HG03045 (cell line): ENCODE results near the gene MYO10.
A peak's percentile ranks its signal among the peaks of the same experiment; 100 is the strongest.

ENCODE experiments used
- ATAC-seq: cut with Tn5 transposase; IDR thresholded peaks from one replicate; pipeline ENCODE4 v1.9.1; 2021; ENCODE audit warnings: mild to moderate bottlenecking, moderate library complexity; ENCODE audit not compliant: unreplicated experiment

MYO10 gene

DNA sequence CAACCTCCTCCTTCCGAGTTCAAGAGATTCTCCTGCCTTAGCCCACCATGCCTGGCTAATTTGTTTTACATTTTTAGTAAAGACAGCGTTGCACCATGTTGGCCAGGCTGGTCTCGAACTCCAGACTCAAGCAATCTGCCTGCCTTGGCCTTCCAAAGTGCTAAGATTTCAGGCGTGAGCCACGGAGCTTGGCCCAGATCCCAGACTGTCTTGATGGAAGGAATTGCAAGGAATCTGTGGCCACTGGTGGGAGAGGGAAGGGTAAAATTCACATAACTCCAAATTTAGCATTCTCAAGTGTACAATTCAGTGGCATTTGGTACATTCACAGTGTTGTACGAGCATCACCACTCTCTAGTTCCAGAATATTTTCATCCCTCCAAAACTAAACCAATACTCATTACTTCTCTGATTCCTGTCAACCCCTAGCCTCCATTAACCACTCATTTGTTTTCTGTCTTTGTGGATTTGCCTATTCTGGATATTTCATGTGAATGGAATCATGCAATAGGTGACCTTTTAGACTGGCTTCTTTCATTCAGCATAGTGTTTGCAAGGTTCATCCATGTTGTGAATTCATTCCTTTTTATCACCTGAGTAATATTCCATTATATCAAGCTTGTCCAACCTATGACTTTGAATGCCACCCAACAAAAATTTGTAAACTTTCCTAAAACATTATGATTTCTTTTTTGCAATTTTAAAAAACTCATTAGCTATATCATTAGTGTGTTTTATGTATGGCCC lies 8.9 kb upstream of the MYO10 start:
- no peak for ATAC-seq

DNA sequence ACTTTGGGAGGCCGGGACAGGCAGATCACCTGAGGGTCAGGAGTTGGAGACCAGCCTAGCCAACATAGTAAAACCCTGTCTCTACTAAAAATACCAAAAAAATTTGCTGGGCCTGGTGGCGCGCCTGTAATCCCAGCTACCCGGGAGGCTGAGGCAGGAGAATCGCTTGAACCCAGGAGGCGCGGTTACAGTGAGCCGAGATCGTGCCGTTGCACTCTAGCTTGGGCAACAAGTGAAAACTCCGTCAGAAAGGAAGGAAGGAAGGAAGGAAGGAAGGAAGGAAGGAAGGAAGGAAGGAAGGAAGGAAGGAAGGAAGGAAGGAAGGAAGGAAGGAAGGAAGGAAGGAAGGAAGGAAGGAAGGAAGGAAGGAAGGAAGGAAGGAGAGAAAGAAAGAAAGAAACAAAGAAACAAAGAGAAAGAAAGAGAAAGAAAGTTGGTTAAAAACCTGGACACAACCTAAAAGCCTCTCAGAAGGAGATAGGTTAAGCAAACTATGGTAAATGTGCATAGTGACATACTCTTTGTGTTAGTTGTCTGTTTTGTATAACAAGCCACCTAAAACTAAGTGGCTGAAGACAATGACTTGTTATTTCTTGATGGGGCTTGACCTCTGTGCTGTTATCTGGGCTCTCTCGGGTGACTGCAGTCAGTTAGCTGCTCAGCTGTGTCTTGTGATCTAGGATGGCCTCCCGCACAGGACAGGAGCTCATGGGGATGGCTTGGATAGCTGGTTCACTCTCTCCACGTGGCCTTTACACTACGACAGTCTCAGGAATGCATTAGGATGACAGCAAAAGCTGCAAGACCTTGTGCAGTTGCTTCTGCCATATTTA lies 8.0 kb upstream of the MYO10 start:
- ATAC-seq: no peak

DNA sequence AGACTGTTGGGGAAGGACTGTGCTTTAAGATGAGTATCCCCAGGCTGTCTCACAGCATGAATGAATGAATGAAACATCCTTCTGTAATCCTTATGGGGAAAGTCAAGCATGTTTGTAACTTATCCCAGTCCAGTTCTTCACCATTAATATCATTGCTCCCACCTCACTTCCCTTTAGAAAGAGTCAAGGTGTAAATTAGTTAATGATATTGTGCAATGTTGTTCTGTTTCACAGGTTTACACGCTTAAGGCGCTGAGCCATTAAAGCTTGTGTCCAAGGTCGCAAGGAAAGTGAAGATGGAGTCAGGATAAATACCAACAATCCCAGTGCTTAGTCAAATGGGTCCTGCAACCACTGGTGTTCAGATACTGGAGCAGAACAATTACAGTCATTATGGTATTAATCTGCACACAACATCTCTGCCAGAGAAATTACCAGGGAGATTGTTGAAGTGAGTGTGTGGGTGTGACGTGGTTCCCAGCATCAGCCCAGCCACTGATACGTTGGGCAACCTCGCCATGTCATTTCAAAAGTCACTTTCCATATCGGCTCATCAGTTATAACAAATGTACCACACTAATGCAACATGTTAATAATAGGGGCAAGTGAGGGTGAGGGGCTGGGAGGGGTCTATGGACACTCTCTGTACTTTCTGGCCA lies 1.5 kb upstream of the MYO10 start:
- ATAC-seq: no peak

DNA sequence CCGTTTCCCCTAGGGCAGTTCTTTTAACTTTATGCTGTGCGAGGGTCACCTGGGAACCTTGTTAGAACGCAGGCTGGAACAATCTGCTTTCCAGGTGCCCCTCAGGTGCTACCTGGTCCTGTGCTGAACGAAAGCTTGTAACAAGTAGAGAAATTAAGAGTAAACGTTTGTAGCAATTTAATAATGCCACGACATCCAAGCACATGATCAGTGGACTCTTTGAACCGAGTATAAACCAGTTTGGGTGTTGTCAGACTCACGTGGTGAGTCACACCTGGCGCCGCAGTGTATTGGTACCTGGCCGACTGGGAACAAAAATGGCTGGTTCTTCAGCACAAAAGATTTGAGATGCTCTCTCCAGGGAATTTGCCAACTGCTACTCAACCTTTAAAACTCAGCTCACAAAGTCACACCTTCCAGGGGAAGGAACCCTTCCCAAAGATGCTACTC lies 926 bp upstream of the MYO10 start:
- no peak for ATAC-seq

DNA sequence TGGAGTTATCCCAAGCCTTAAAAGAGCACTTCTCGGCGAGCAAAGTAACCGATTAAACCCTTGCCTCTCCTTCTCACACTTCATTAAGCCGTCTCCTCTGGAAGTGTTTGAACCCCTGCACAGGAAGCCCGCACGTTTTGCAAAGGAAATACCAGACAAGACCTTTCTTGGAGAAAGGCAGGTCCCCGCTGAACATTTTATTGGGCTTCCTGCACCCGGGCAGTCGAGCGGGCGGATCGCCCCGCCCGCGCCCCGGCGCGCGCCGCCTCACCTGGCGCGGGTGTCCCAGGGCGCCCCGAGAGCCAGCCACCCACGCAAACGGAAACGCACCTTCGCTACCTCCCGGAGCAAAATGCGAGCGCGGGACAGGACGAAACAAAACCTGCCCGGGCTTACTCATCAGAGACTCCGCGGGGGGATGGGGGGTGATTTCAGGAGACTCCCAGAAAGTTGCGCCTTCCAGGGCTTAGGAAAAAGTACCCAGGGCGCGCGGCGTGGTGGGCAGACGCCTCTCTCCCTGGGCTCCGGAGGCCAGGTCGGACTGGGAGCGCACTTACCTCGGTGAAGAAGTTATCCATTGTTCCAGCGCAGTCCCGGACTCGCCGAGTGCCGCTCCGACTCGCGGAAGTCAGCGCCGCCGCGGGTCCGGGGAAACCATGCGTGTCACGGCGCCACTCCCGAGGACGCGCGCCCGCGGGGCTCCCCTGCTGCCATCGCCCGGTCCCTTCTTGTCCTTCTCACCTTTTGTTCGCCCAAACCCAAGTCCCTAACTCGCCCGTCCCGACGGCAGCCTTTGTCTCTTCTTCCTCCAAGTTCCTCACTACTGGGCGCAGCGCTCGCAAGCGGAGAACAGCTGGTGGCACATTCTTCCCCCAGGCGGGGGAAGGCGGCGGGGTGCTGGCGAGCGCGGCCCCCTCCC lies 598 bp downstream of the MYO10 start:
- peak; percentile 48 for ATAC-seq

DNA sequence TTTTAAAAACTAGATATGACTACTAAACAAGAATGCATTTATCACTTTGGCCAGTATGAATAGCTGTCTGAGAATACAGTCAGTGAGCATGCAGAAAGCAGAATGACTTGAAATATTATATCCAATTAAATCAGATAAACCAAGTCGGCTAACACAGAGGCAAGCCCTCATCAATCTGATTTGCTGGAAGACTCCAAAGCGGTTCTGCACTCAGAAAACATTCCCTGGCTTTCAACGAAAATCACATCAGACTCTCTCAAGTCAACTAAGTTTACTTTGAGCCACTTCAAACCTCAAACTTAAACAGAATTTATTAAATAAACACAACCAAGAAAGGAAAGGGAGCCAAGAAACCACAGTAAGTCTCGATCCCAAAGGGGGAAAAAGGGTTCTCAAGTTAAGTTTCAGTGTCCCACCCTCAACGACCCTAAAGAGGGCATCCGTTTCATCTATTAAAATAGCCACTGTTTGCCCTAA lies 1.4 kb downstream of the MYO10 start:
- ATAC-seq: no peak

DNA sequence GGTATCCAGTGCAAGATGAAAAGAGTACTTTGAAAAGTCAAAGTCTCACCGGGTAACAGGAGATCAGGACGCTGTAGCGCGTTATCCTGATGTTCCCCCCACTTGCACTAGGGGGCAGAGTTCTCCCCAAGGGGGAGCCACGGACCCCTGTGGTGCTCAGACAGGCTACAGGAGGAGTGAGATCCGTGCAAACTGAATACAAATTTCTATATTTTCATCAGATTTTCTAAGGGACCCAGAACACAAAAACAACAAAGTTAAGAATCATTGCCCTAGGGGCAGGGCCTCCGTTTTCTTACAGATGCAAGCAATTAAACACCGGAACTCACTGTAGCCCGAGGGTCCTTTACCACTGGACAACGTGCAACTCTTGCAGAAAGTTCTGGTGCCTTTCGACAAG lies 2.0 kb downstream of the MYO10 start:
- ATAC-seq: no peak

DNA sequence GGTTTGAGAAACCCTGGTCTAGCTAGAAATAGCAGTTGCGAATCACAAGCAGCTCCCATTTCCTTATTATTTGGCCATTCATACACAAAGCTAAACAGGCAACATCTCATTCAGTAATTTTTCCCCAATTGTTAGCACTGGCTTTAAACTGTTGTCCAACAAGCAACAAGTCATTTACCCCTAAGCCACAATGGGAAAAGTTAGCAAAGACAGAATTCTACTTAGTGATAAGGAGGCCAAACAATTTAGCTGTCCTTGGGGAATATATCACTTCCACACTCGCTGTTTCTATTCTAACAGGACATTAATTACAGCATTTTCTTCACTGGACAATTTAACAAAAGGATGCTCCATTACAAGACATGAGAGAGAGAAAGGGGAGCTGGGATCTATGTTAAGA lies 2.8 kb downstream of the MYO10 start:
- no peak for ATAC-seq

DNA sequence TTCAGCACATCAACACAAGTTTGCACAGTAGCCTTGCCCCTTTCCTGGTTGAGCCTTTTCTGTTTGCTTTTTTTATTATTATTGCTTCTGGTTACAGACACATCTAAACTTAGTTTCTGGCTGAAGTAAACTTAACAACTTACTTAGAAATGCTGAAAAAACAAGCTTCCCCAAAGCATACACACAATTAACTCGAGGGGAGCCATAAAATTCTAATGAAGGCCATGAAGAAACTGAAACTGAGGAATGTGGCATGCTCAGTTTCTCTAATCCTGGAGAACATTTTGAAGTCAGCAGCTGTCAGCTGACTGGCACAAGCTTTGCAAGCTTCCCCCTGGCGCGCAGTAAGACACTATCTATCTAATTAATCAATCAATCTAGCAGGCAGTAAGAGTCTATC lies 3.7 kb downstream of the MYO10 start:
- no peak for ATAC-seq

DNA sequence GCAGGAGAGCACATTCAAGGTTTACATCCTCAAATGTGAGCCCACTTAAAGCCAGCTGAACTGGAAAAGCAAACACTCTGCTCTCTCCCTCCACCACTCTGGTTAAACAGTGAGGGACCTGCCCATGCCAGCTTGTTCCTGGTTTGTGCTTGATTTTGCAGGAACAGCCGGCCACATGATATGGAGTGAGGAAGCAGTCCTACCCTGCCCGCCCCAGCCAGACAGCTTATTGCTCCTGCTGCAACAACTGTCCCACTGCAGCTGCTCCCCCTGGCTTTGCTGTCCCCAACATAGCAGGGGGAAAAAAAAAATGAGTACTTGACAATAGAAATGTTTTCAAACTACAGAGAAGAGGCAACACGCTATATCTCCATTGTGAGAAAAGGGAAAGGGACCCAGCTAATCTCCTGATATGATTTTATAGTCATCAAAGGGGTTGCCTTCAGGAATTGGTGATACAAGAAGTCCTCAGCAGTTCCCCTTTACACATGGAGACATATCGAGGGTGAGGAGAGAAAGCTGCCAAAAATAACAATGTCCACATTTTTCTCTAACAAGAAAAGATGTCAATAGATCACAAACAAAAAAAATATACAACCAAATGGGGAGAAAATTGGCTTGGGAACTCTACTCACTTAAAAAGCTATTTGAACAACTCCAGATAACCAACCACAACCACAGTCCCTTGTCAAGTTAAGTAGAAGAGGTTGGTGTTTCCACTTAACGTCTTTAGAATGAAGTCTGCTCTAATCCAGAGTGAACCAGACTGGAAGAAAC lies 4.6 kb downstream of the MYO10 start:
- no peak for ATAC-seq

DNA sequence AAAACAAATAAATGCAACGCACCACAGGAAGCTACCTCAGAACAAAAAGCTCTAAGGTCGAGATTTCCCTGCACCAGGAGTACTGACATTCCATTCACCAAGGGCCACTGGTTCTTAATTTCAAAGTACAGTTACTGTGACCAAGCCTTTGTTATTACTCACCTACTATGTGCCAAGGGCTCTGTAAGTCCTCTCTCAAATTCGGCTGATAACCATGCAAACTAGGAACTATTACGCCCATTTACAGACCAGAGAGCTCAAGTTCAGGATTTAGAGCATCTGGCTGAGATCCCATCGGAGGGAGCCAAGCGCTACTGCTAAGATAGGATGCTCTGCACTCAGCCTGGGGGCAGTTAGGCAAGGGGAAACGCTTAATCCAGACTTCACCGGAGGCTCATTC lies 5.6 kb downstream of the MYO10 start:
- ATAC-seq: no peak

DNA sequence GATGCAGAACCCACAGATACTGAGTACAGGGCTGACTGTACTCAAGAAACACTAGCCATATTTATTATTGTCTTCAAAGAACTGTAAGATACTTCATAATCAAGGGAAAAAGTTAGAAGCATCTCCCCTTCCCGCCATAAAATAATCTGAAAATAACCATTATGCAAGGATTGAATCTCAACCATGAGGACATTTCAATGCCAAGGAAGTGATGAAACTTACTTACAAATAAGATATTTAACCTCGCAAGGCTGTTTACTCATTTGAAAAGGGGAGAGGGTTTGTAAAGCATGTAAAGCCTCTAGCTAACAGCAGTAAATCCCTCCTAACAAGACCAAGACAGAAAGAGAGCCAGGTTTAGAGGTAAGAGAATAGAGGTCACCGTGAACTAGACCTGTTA lies 6.3 kb downstream of the MYO10 start:
- no peak for ATAC-seq

DNA sequence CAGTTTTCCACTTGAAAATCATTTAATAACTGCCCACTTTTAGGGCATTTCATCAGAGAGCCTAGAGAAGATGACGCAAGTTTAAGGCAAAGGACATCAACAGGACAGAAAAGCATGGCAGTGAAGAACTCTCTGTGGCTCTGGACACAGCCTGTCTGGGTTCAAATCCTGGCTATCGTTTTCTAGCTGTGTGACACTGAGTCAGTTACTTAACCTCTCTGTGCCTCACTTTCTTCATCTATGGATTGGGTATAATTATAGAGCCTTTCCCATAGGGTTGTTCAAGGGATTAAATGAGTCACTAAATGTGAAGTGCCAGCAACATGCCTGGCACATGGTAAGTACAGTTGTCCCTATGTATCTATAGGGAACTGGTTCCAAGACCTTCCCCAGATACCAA lies 6.7 kb downstream of the MYO10 start:
- no peak for ATAC-seq

DNA sequence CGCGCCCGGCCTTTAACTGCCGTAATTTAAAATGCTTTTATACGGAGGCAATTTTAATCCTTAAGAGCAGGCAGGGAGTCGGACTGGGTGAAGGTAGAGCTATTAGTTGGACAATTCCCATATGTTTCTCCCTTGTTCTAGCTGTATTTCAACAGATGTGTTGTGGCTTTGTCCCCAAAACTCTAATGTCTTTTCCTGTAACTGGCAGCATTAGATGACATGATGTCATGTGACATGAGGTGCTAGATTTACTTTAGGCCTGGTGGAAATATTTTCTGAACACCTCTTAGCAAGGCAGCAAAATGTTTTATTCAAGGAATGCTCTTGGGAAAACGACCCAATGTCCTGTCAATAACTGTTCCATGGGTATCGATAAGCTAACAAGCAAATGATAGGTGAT lies 8.5 kb downstream of the MYO10 start:
- ATAC-seq: no peak

DNA sequence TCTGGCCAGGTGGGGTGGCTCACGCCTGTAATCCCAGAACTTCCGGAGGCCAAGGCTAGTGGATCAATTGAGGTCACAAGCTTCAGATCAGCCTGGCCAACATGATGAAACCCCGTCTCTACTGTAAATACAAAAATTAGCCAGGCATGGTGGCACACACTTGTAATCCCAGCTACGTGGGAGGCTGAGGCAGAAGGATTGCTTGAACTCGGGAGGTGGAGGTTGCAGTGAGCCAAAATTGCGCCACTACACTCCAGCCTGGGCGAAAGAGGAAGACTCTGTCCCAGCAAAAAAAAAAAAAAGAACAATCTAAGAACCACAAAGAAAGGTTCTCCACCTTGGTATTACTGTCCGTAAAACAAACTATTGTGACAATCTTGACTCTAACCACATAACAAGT lies 9.7 kb downstream of the MYO10 start:
- ATAC-seq: no peak

DNA sequence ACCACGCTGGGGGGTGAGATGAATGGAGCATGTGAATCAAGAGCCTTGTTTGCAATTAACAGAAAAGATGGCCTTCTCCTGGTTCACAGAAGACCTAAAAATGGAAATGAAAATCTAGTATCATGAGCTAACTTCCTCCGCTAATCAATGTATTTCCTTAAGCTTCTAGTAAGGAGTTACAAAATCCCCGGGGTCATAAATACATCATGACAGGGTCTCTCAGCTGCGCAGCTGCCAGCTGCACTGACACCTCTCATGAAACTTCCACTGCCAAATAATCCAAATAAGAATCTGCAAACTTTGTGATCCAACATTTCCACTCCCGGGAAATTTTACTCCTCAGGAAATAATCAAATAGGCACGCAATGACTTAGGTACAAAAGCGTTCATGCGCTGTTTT lies 11.9 kb downstream of the MYO10 start:
- no peak for ATAC-seq

DNA sequence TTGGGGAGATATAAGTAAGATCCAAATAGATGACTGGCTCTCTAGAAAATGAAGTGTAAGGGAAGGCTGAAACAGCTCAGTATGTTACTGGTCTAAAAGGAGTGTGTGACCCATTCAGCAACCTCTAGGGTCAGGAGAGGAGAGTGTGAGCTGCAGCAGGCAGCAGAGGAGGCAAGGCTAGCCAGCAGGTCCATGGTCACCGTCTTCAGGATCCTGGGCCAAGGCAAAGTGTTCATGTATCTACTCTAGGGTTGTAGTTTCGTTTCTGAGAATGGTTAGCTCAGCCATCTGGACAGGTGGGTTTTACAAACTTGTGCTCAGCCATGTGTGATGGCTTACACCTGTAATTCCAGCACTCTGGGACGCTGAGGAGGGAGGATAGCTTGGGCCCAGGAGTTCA lies 13.7 kb downstream of the MYO10 start:
- ATAC-seq: no peak

DNA sequence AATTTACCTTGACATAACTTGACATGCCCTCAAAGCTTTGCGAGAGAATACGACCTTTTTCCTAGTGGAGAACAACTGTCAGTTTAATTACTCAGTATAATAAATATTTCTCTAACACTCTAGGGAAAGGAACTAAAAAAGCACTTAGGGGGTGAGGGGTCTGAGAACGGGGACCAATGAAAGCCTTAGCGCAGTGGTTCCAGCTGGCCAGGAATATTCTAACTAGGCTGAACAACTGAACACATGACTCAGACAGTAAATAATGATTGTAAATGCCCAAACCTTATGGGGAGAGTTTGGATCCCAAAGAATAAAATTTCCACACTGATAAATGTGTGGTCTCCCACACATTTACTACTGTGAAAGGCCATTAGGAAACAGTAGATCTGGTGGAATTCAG lies 14.9 kb downstream of the MYO10 start:
- no peak for ATAC-seq

DNA sequence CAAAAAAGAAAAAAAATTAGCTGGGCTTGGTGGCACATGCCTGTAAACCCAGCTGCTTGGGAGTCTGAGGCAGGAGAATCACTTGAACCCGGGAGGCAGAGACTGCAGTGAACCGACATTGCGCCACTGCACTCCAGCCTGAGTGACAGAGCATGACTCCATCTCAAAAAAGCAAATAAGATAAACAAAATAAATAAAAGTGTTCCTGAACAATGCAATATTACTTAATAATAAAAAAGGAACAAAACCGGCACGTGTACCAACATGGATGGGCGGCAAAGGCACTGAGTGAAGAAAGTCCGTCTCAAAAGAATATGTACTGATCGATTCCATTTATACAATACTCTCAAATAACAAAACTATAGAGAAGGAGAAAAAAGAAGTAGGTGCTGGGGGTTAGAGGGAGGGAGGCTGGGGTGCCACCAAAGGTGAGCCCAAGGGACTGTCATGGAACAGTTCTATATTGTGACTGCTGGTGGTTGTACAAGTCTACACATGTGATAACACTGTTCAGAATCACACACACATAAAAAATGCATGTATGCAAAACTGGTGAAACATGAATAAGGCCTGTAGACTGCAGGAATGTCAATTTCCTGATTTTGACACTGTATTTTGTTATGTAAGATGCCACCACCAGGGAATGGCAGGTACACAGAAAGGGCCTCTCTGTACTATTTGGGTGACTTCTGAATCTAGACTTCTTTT lies 15.8 kb downstream of the MYO10 start:
- ATAC-seq: no peak
